H9 (cell line): ENCODE measurements around the gene SAMD7. TPM values are rescaled to one million over a fixed set of nuclear protein-coding genes. Genes with fewer than 3 reads are reported as not detected.

Experiments
- DNase-seq: peaks from one replicate; pipeline ENCODE4 v3.0.0-alpha.2; 2017
- H2AFZ ChIP-seq: one replicate; pipeline ENCODE4 v1.6.1; 2013; ENCODE audit warnings: mild to moderate bottlenecking, low read length, control low read depth, moderate library complexity
- H2AK5ac ChIP-seq: 2 replicates; pipeline ENCODE4 v1.6.1; 2013; ENCODE audit warnings: low read length, control low read depth, mixed read lengths; ENCODE audit not compliant: insufficient read length
- H2BK120ac ChIP-seq: one replicate; pipeline ENCODE4 v1.6.1; 2013; ENCODE audit warnings: low read depth, mild to moderate bottlenecking, low read length, control low read depth, inconsistent platforms; ENCODE audit not compliant: poor library complexity, severe bottlenecking
- H2BK12ac ChIP-seq: 2 replicates; pipeline ENCODE4 v1.6.1; 2013; ENCODE audit warnings: low read length, control low read depth, mixed read lengths, low read depth; ENCODE audit not compliant: insufficient read length
- H2BK15ac ChIP-seq: 2 replicates; pipeline ENCODE4 v1.6.1; 2013; ENCODE audit warnings: low read depth, low read length, control low read depth
- H2BK20ac ChIP-seq: one replicate; pipeline ENCODE4 v1.6.1; 2013; ENCODE audit warnings: low read depth, mild to moderate bottlenecking, low read length, control low read depth, inconsistent platforms; ENCODE audit not compliant: poor library complexity, severe bottlenecking
- H2BK5ac ChIP-seq: 2 replicates; pipeline ENCODE4 v1.6.1; 2013; ENCODE audit warnings: low read length, control low read depth, mixed read lengths; ENCODE audit not compliant: insufficient read length
- H3K14ac ChIP-seq: 2 replicates; pipeline ENCODE4 v1.6.1; 2013; ENCODE audit warnings: low read length, control low read depth; ENCODE audit not compliant: insufficient read depth
- H3K18ac ChIP-seq: 2 replicates; pipeline ENCODE4 v1.6.1; 2013; ENCODE audit warnings: low read depth, mild to moderate bottlenecking, mixed read lengths, low read length, control low read depth; ENCODE audit not compliant: insufficient read length
- H3K23ac ChIP-seq: 2 replicates; pipeline ENCODE4 v1.6.1; 2013; ENCODE audit warnings: low read length, control low read depth, mixed read lengths, low read depth; ENCODE audit not compliant: insufficient read length
- H3K23me2 ChIP-seq: 2 replicates; pipeline ENCODE4 v1.6.1; 2013; ENCODE audit warnings: low read depth, mild to moderate bottlenecking, mixed read lengths, low read length, control low read depth; ENCODE audit not compliant: insufficient read length, poor library complexity, severe bottlenecking
- H3K27ac ChIP-seq: 2 replicates; pipeline ENCODE4 v1.5.1; 2013; ENCODE audit warnings: low read length, control low read depth, mixed read lengths, low read depth; ENCODE audit not compliant: insufficient read length
- H3K27me3 ChIP-seq: 2 replicates; pipeline ENCODE4 v1.6.1; 2013; ENCODE audit warnings: low read length, control low read depth, inconsistent platforms; ENCODE audit not compliant: insufficient read depth
- H3K4ac ChIP-seq: 2 replicates; pipeline ENCODE4 v1.6.1; 2013; ENCODE audit warnings: low read depth, mild to moderate bottlenecking, control low read depth, inconsistent platforms, low read length, moderate library complexity
- H3K4me1 ChIP-seq: 2 replicates; pipeline ENCODE4 v1.6.1; 2013; ENCODE audit warnings: low read length, control low read depth, inconsistent platforms; ENCODE audit not compliant: insufficient read depth
- H3K4me2 ChIP-seq: 2 replicates; pipeline ENCODE4 v1.6.1; 2013; ENCODE audit warnings: low read length, control low read depth, mixed read lengths; ENCODE audit not compliant: insufficient read length, insufficient read depth
- H3K56ac ChIP-seq: 2 replicates; pipeline ENCODE4 v1.6.1; 2013; ENCODE audit warnings: low read depth, mild to moderate bottlenecking, mixed read lengths, low read length, control low read depth; ENCODE audit not compliant: insufficient read length
- H3K79me1 ChIP-seq: 2 replicates; pipeline ENCODE4 v1.6.1; 2013; ENCODE audit warnings: low read depth, mild to moderate bottlenecking, moderate library complexity, low read length, control low read depth, inconsistent platforms; ENCODE audit not compliant: insufficient read depth, poor library complexity, severe bottlenecking
- H3K79me2 ChIP-seq: 2 replicates; pipeline ENCODE4 v1.6.1; 2013; ENCODE audit warnings: low read length, control low read depth, inconsistent platforms; ENCODE audit not compliant: insufficient read depth
- H3K9ac ChIP-seq: 2 replicates; pipeline ENCODE4 v1.6.1; 2013; ENCODE audit warnings: low read length, control low read depth, mixed read lengths; ENCODE audit not compliant: insufficient read length; ENCODE audit errors: extremely low read depth
- H3K9me3 ChIP-seq: one replicate; pipeline ENCODE4 v1.6.1; 2013; ENCODE audit warnings: low read depth, low read length, inconsistent platforms; ENCODE audit not compliant: control insufficient read depth
- H3T11ph ChIP-seq: one replicate; pipeline ENCODE4 v1.6.1; 2013; ENCODE audit warnings: mild to moderate bottlenecking, low read length, control low read depth, inconsistent platforms
- H4K20me1 ChIP-seq: one replicate; pipeline ENCODE4 v1.6.1; 2013; ENCODE audit not compliant: control insufficient read depth, insufficient read length, insufficient read depth
- H4K5ac ChIP-seq: 2 replicates; pipeline ENCODE4 v1.6.1; 2013; ENCODE audit warnings: low read depth, mild to moderate bottlenecking, mixed read lengths, low read length, control low read depth; ENCODE audit not compliant: insufficient read length
- H4K8ac ChIP-seq: replicated peaks from 2 replicates; pipeline ENCODE4 v1.6.1; 2013; ENCODE audit warnings: low read length, control low read depth, mixed read lengths, low read depth; ENCODE audit not compliant: insufficient read length
- H4K91ac ChIP-seq: 2 replicates; pipeline ENCODE4 v1.6.1; 2013; ENCODE audit warnings: low read depth, mild to moderate bottlenecking, moderate library complexity, mixed read lengths, low read length, control low read depth; ENCODE audit not compliant: insufficient read length
- H3K27ac Mint-ChIP-seq, 3 experiments: 2 replicates in 2 of 3; 3 replicates in 1 of 3; pipeline ENCODE4 v1.8.0; 2020 to 2021; ENCODE audit warnings: mixed read lengths in 3 of 3, mild to moderate bottlenecking in 1 of 3, moderate library complexity in 1 of 3
- H3K27me3 Mint-ChIP-seq: 2 replicates; pipeline ENCODE4 v1.8.0; 2021; ENCODE audit warnings: low read depth, mild to moderate bottlenecking, moderate library complexity, mixed read lengths
- H3K36me3 Mint-ChIP-seq, 3 experiments: 2 replicates in 2 of 3; 3 replicates in 1 of 3; pipeline ENCODE4 v1.8.0; 2020 to 2021; ENCODE audit warnings: low read depth in 3 of 3, mixed read lengths in 3 of 3; ENCODE audit not compliant: insufficient read depth in 1 of 3
- H3K4me1 Mint-ChIP-seq, 2 experiments: 2 replicates each; pipeline ENCODE4 v1.8.0; 2020; ENCODE audit warnings: mixed read lengths in 2 of 2
- H3K4me3 Mint-ChIP-seq, 2 experiments: 2 replicates in 1 of 2; 3 replicates in 1 of 2; pipeline ENCODE4 v1.8.0; 2020 to 2021; ENCODE audit warnings: mild to moderate bottlenecking in 2 of 2, mixed read lengths in 2 of 2, moderate library complexity in 1 of 2
- H3K9me3 Mint-ChIP-seq, 2 experiments: 2 replicates in 1 of 2; 3 replicates in 1 of 2; pipeline ENCODE4 v1.8.0; 2020; ENCODE audit warnings: mild to moderate bottlenecking in 2 of 2, mixed read lengths in 2 of 2, moderate library complexity in 1 of 2
- WGBS: extraction: QIAGEN DNeasy Blood & Tissue Kit; methylation state at CpG from one replicate; pipeline ENCODE4 v1.1.7; 2013; ENCODE audit warnings: missing lambda C conversion rate, low lambda C conversion rate, mixed read lengths; ENCODE audit not compliant: insufficient read length; ENCODE audit errors: extremely low coverage; 5-methylcytosine and 5-hydroxymethylcytosine counted together
- total RNA-seq: library from RNA; stranded (reverse); gene quantifications from 2 replicates; pipeline ENCODE4 v1.2.1, GENCODE V29; 2021
- TF ChIP-seq, protein P1 (sequence below): fragments of 200-600 bp; sonication (generic); conservative IDR thresholded peaks from 3 replicates; pipeline ENCODE4 v1.8.0; 2021; ENCODE audit warnings: antibody characterized with exemption, mild to moderate bottlenecking

SAMD7 gene
- total RNA-seq, 1 experiment from 2014 or later, result not detected

DNA sequence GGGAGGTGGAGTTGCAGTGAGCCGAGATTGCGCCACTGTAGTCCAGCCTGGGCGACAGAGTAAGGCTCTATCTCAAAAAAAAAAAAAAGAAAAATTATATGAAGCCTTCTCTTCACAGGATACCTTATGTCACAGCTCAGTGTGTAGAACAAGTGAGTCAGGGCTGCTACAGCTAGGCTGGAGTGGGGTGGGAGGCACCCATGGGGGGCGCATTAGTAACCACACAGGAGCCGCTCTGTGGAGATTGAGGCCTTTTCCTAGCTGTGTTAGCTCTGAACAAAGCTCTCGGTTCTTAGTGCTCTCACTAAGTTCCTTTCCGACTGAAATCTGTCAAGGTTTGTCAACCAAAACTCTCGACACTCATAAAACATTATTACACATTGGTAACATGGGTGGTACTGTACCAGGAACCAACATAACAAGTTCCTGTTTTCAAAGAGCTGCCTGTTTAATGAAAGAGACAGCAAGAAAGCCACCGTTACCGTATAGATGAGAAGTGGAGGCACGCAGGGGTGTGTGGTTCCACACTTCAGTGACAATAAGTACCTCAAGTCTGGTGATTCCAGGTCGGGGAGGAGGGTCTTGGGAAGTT lies 46.1 kb upstream of the SAMD7 start:
- H3K23ac ChIP-seq, result no peak overlapping the region
- no peaks in the 10 kb centered on the region for H3K79me1 ChIP-seq
- no peak for DNase-seq
- H3K9me3 ChIP-seq, result no peaks in the 10 kb centered on the region
- H3K9ac ChIP-seq, result no peak overlapping the region
- H3T11ph ChIP-seq, result no peak overlapping the region
- no peak overlapping the region for H2BK20ac ChIP-seq
- H3K56ac ChIP-seq, result no peak overlapping the region
- no peak overlapping the region for H2BK12ac ChIP-seq
- no peak overlapping the region for H4K91ac ChIP-seq
- H4K8ac ChIP-seq, result no peak overlapping the region
- no peak overlapping the region for H2AK5ac ChIP-seq
- H2BK15ac ChIP-seq, result no peak overlapping the region
- H3K4me1 ChIP-seq, result peaks cover 3% of the 10 kb centered on the region
- H2BK5ac ChIP-seq, result no peak overlapping the region
- Mint-ChIP-seq H3K9me3 (no peaks in the 10 kb centered on the region; a peak in 1 of 5 replicates), H3K36me3 (no peaks in the 10 kb centered on the region), H3K27me3 (no peaks in the 10 kb centered on the region), H3K4me3 (no peak overlapping the region), H3K4me1 (peaks cover 14 to 15% of the 10 kb centered on the region in 2 experiments), H3K27ac (no peak overlapping the region)
- H3K27me3 ChIP-seq, result no peaks in the 10 kb centered on the region
- TF ChIP-seq, protein P1, sequence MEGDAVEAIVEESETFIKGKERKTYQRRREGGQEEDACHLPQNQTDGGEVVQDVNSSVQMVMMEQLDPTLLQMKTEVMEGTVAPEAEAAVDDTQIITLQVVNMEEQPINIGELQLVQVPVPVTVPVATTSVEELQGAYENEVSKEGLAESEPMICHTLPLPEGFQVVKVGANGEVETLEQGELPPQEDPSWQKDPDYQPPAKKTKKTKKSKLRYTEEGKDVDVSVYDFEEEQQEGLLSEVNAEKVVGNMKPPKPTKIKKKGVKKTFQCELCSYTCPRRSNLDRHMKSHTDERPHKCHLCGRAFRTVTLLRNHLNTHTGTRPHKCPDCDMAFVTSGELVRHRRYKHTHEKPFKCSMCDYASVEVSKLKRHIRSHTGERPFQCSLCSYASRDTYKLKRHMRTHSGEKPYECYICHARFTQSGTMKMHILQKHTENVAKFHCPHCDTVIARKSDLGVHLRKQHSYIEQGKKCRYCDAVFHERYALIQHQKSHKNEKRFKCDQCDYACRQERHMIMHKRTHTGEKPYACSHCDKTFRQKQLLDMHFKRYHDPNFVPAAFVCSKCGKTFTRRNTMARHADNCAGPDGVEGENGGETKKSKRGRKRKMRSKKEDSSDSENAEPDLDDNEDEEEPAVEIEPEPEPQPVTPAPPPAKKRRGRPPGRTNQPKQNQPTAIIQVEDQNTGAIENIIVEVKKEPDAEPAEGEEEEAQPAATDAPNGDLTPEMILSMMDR, result no peak
- no peak overlapping the region for H3K4me2 ChIP-seq
- H3K4ac ChIP-seq, result no peak overlapping the region
- no peak overlapping the region for H3K14ac ChIP-seq
- no peak overlapping the region for H3K27ac ChIP-seq
- no peak overlapping the region for H3K18ac ChIP-seq
- H2AFZ ChIP-seq, result no peak overlapping the region
- no peak overlapping the region for H4K5ac ChIP-seq
- H3K79me2 ChIP-seq, result no peaks in the 10 kb centered on the region
- no peaks in the 10 kb centered on the region for H3K23me2 ChIP-seq
- H4K20me1 ChIP-seq, result no peaks in the 10 kb centered on the region
- WGBS, result no CpG with 5 or more reads among the region's 12 CpGs
- H2BK120ac ChIP-seq, result no peak overlapping the region
